ENCODE measurements around the gene GCGR.

Gene GCGR

GRCh38 chr17:81854974-81855774 lies 51.2 kb downstream of the GCGR start:
- no peak overlapping the region for H3K14ac ChIP-seq (ENCODE audit: low read length)
- no peak overlapping the region for H3K4me2 ChIP-seq (ENCODE audit: low read length)
- H3K4ac ChIP-seq (ENCODE audit: low read depth, low read length): peak overlapping the region; percentile 58
- H3K27me3 ChIP-seq (ENCODE audit: insufficient read depth, low read length): no peaks in the 10 kb centered on the region
- no peak overlapping the region for H3K18ac ChIP-seq (ENCODE audit: low read length)
- H2BK120ac ChIP-seq (ENCODE audit: insufficient read depth, low read length, poor library complexity): no peak overlapping the region
- H3K4me3 ChIP-seq (ENCODE audit: low read depth, low read length): no peak overlapping the region
- H3K79me1 ChIP-seq (ENCODE audit: low read length): peaks cover 7% of the 10 kb centered on the region
- H4K91ac ChIP-seq (ENCODE audit: low read depth, low read length): no peak overlapping the region
- peaks cover 25% of the 10 kb centered on the region for H3K79me2 ChIP-seq (ENCODE audit: control insufficient read depth, insufficient read depth, low read length, poor library complexity)
- H3K9me3 ChIP-seq (ENCODE audit: insufficient read depth, low read depth, low read length): no peaks in the 10 kb centered on the region
- peaks cover 11 to 14% of the 10 kb centered on the region in 2 experiments for H3K4me1 ChIP-seq (ENCODE audit: control insufficient read depth in 1 of 2, insufficient read depth in 2 of 2, low read length in 2 of 2)
- no peak overlapping the region for H2AK5ac ChIP-seq (ENCODE audit: low read length)
- H2BK12ac ChIP-seq (ENCODE audit: low read length): no peak overlapping the region
- no peak for DNase-seq
- H2AFZ ChIP-seq (ENCODE audit: insufficient read depth, low read length, poor library complexity): no peak overlapping the region
- H3K27ac ChIP-seq (ENCODE audit: low read depth, low read length): no peak overlapping the region
- no peak overlapping the region for H2BK5ac ChIP-seq (ENCODE audit: low read depth, low read length, poor library complexity)
- WGBS (ENCODE audit: extremely low coverage, insufficient coverage, insufficient read length): no CpG with 5 or more reads among the region's 29 CpGs
- no peak overlapping the region for H3K23ac ChIP-seq (ENCODE audit: low read length)
- no peak overlapping the region for H4K8ac ChIP-seq (ENCODE audit: low read depth, low read length)
- no peak overlapping the region for H4K12ac ChIP-seq (ENCODE audit: low read depth, low read length)
- H3K36me3 ChIP-seq (ENCODE audit: control insufficient read depth in 1 of 2, insufficient read depth in 2 of 2, low read length in 2 of 2): peaks cover 79% of the 10 kb centered on the region in 2 experiments
- no peak overlapping the region for H3K9ac ChIP-seq (ENCODE audit: low read length)

- no peak overlapping the region for H3K14ac ChIP-seq (ENCODE audit: low read length)
- H3K4me3 ChIP-seq (ENCODE audit: low read depth, low read length): no peak overlapping the region
- H2BK5ac ChIP-seq (ENCODE audit: low read depth, low read length, poor library complexity): no peak overlapping the region
- peak overlapping the region; percentile 93 for H3K4me2 ChIP-seq (ENCODE audit: low read length)
- no peak overlapping the region for H2AFZ ChIP-seq (ENCODE audit: insufficient read depth, low read length, poor library complexity)
- no peak overlapping the region for H4K8ac ChIP-seq (ENCODE audit: low read depth, low read length)
- peak; percentile 71 to 80 for DNase-seq
- H4K12ac ChIP-seq (ENCODE audit: low read depth, low read length): peak overlapping the region; percentile 6
- H3K23ac ChIP-seq (ENCODE audit: low read length): no peak overlapping the region
- peaks cover 11 to 14% of the 10 kb centered on the region in 2 experiments for H3K4me1 ChIP-seq (ENCODE audit: control insufficient read depth in 1 of 2, insufficient read depth in 2 of 2, low read length in 2 of 2)
- H4K91ac ChIP-seq (ENCODE audit: low read depth, low read length): no peak overlapping the region
- H3K18ac ChIP-seq (ENCODE audit: low read length): no peak overlapping the region
- peak overlapping the region; percentile 33 for H3K4ac ChIP-seq (ENCODE audit: low read depth, low read length)
- no peak overlapping the region for H3K9ac ChIP-seq (ENCODE audit: low read length)
- H3K36me3 ChIP-seq (ENCODE audit: control insufficient read depth in 1 of 2, insufficient read depth in 2 of 2, low read length in 2 of 2): peaks cover 58% of the 10 kb centered on the region in 2 experiments
- no peak overlapping the region for H2BK120ac ChIP-seq (ENCODE audit: insufficient read depth, low read length, poor library complexity)
- WGBS (ENCODE audit: extremely low coverage, insufficient coverage, insufficient read length): no CpG with 5 or more reads among the region's 30 CpGs
- H2BK12ac ChIP-seq (ENCODE audit: low read length): no peak overlapping the region
- no peak overlapping the region for H3K27ac ChIP-seq (ENCODE audit: low read depth, low read length)
- no peaks in the 10 kb centered on the region for H3K9me3 ChIP-seq (ENCODE audit: insufficient read depth, low read depth, low read length)
- H3K27me3 ChIP-seq (ENCODE audit: insufficient read depth, low read length): no peaks in the 10 kb centered on the region
- H3K79me1 ChIP-seq (ENCODE audit: low read length): peaks cover 15% of the 10 kb centered on the region
- no peak overlapping the region for H2AK5ac ChIP-seq (ENCODE audit: low read length)
- H3K79me2 ChIP-seq (ENCODE audit: control insufficient read depth, insufficient read depth, low read length, poor library complexity): peaks cover 32% of the 10 kb centered on the region
Measured at GRCh38 chr17:81858170-81858966, 54.4 kb downstream of the GCGR start.

- H3K9ac ChIP-seq (ENCODE audit: low read length): peak overlapping the region; percentile 82
- peak overlapping the region; percentile 98 for H4K91ac ChIP-seq (ENCODE audit: low read depth, low read length)
- DNase-seq: no peak
- peak overlapping the region; percentile 76 for H3K27ac ChIP-seq (ENCODE audit: low read depth, low read length)
- no peaks in the 10 kb centered on the region for H3K27me3 ChIP-seq (ENCODE audit: insufficient read depth, low read length)
- H2BK12ac ChIP-seq (ENCODE audit: low read length): no peak overlapping the region
- H3K14ac ChIP-seq (ENCODE audit: low read length): peak overlapping the region; percentile 99
- H3K4me1 ChIP-seq (ENCODE audit: control insufficient read depth in 1 of 2, insufficient read depth in 2 of 2, low read length in 2 of 2): peaks cover 11 to 14% of the 10 kb centered on the region in 2 experiments
- H2BK5ac ChIP-seq (ENCODE audit: low read depth, low read length, poor library complexity): peak overlapping the region; percentile 76
- H3K79me2 ChIP-seq (ENCODE audit: control insufficient read depth, insufficient read depth, low read length, poor library complexity): peaks cover 32% of the 10 kb centered on the region
- no CpG with 5 or more reads among the region's 23 CpGs for WGBS (ENCODE audit: extremely low coverage, insufficient coverage, insufficient read length)
- H3K9me3 ChIP-seq (ENCODE audit: insufficient read depth, low read depth, low read length): no peaks in the 10 kb centered on the region
- H3K23ac ChIP-seq (ENCODE audit: low read length): no peak overlapping the region
- H3K4me2 ChIP-seq (ENCODE audit: low read length): peak overlapping the region; percentile 93
- H2BK120ac ChIP-seq (ENCODE audit: insufficient read depth, low read length, poor library complexity): peak overlapping the region; percentile 67
- peak overlapping the region; percentile 96 for H4K8ac ChIP-seq (ENCODE audit: low read depth, low read length)
- H2AK5ac ChIP-seq (ENCODE audit: low read length): peak overlapping the region; percentile 71
- H3K79me1 ChIP-seq (ENCODE audit: low read length): peaks cover 15% of the 10 kb centered on the region
- peak overlapping the region; percentile 15 for H2AFZ ChIP-seq (ENCODE audit: insufficient read depth, low read length, poor library complexity)
- peak overlapping the region; percentile 92 for H3K4me3 ChIP-seq (ENCODE audit: low read depth, low read length)
- peak overlapping the region; percentile 33 for H3K4ac ChIP-seq (ENCODE audit: low read depth, low read length)
- H4K12ac ChIP-seq (ENCODE audit: low read depth, low read length): peak overlapping the region; percentile 86
- H3K36me3 ChIP-seq (ENCODE audit: control insufficient read depth in 1 of 2, insufficient read depth in 2 of 2, low read length in 2 of 2): peaks cover 55% of the 10 kb centered on the region in 2 experiments
- H3K18ac ChIP-seq (ENCODE audit: low read length): peak overlapping the region; percentile 53
Measured at GRCh38 chr17:81858967-81859905, 55.3 kb downstream of the GCGR start.
